ENCODE measurements around the gene MAP3K4. TPM values are rescaled to one million over a fixed set of nuclear protein-coding genes. Genes with fewer than 3 reads are reported as not detected.

MAP3K4 gene
- total RNA-seq, 4 donors from 2014 or later, result 22.5 to 38.0 (median 27.4) TPM

DNA sequence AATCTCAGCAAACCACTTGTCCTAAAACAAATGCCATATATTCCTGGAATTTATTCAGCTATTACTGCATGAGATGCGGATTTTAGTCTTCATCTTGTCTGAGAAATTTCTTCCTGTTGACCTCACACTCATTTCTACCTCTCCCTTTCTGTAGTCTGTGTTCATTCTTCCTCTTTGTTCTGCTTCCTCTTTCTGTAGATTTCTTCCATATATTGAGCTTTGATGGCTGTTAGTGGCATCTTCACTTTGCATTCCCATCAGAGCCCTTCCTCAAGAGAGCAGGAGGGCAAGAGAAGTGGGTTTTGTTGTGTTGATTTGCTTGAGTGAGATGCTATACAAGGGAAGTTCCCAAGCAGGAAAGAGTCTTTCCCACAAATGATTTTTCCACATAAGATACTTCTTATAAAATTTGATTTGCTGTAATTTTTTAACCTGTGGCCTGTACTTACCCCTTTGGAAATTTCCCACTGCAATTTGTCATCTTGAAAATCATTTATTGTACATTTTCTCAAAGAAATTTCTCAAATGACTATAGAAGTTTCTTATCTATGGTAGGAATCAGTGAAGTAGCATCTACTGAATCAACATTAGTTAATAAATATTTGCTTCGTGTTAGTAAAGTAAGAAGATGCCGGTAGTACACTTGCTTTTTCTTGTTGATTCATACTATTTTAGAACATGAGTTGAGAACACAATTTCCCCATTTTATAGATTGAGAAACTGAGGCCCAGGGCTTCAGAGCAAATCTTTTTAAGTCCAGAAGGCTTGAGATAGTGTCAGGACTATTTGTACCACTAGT, 43.8 kb downstream of the MAP3K4 start:
- H3K4me3 ChIP-seq, result no peak overlapping the region
- peaks cover 0 to 53% (median 0%) of the 10 kb centered on the region in 3 donors for H3K36me3 ChIP-seq
- peaks cover 0 to 68% (median 11%) of the 10 kb centered on the region in 3 donors for H3K4me1 ChIP-seq
- H3K27me3 ChIP-seq, result no peaks in the 10 kb centered on the region
- TF ChIP-seq POLR2A (IDR thresholded peaks at IDR 0.05), result no peak
- TF ChIP-seq, protein P1, sequence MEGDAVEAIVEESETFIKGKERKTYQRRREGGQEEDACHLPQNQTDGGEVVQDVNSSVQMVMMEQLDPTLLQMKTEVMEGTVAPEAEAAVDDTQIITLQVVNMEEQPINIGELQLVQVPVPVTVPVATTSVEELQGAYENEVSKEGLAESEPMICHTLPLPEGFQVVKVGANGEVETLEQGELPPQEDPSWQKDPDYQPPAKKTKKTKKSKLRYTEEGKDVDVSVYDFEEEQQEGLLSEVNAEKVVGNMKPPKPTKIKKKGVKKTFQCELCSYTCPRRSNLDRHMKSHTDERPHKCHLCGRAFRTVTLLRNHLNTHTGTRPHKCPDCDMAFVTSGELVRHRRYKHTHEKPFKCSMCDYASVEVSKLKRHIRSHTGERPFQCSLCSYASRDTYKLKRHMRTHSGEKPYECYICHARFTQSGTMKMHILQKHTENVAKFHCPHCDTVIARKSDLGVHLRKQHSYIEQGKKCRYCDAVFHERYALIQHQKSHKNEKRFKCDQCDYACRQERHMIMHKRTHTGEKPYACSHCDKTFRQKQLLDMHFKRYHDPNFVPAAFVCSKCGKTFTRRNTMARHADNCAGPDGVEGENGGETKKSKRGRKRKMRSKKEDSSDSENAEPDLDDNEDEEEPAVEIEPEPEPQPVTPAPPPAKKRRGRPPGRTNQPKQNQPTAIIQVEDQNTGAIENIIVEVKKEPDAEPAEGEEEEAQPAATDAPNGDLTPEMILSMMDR (IDR thresholded peaks at IDR 0.05), result no peak
- DNase-seq, result no peak
- H3K27ac ChIP-seq, result no peak overlapping the region
- intact Hi-C loops (cut with DNase I), result no loop called here
- H3K9me3 ChIP-seq, result no peaks in the 10 kb centered on the region
- 80 to 91% methylated on average over 3 of the region's 3 CpGs for WGBS, 2 donors

DNA sequence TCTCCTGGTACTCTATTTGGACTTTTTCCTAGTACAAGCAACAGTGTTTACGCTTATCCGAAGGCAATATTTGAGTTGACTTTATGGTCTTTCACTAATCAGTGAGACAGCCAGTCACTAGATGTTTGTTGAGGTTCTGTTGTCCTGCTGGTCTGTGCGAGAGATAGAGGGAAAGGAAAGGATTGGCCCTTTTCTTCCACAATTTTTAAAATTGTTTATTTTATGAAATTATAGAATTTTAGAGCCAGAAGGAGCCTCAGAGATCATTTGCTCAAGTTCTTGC, 44.4 kb downstream of the MAP3K4 start:
- no peaks in the 10 kb centered on the region for H3K27me3 ChIP-seq
- TF ChIP-seq, protein P1 (IDR thresholded peaks at IDR 0.05), result no peak
- TF ChIP-seq POLR2A (IDR thresholded peaks at IDR 0.05), result no peak
- 91 to 94% methylated on average over 3 of the region's 3 CpGs for WGBS, 2 donors
- peaks cover 0 to 62% (median 11%) of the 10 kb centered on the region in 3 donors for H3K4me1 ChIP-seq
- no peak overlapping the region for H3K4me3 ChIP-seq
- no peaks in the 10 kb centered on the region for H3K9me3 ChIP-seq
- H3K27ac ChIP-seq, result no peak overlapping the region
- peaks cover 0 to 59% (median 0%) of the 10 kb centered on the region in 3 donors for H3K36me3 ChIP-seq
- no peak for DNase-seq
- intact Hi-C loops (cut with DNase I), result no loop called here

DNA sequence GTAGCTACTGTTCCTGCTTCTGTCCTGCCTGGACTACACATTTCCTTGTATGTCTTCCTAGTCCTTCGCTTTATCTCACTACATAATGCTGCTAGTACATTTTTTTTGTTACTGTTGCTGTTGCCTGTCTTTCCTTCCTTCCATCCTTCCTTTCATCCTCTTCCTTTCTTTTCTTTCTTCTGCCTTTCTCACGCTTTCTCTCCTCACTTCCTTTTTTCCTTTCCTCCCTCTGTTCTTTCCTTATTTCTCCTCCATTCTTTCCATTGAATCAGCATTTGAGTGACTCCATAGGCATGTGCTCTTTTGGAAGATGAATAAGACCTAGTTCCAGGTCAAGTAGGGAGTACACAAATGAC, 46.3 kb downstream of the MAP3K4 start:
- Histone ChIP-seq H3K27ac (peak overlapping the region in 3 of 4 donors; percentile 11 to 77 (median 52)), H3K27me3 (no peaks in the 10 kb centered on the region), H3K4me3 (no peak overlapping the region), H3K9me3 (no peaks in the 10 kb centered on the region), H3K36me3 (peaks cover 0 to 78% (median 0%) of the 10 kb centered on the region in 3 donors), H3K4me1 (peaks cover 0 to 43% (median 11%) of the 10 kb centered on the region in 3 donors)
- no peak for DNase-seq
- WGBS, 2 donors, result 90 to 97% methylated on average over 2 of the region's 2 CpGs
- TF ChIP-seq POLR2A (IDR thresholded peaks at IDR 0.05), result no peak
- TF ChIP-seq, protein P1 (IDR thresholded peaks at IDR 0.05), result no peak
- intact Hi-C loops (cut with DNase I), result no loop called here

DNA sequence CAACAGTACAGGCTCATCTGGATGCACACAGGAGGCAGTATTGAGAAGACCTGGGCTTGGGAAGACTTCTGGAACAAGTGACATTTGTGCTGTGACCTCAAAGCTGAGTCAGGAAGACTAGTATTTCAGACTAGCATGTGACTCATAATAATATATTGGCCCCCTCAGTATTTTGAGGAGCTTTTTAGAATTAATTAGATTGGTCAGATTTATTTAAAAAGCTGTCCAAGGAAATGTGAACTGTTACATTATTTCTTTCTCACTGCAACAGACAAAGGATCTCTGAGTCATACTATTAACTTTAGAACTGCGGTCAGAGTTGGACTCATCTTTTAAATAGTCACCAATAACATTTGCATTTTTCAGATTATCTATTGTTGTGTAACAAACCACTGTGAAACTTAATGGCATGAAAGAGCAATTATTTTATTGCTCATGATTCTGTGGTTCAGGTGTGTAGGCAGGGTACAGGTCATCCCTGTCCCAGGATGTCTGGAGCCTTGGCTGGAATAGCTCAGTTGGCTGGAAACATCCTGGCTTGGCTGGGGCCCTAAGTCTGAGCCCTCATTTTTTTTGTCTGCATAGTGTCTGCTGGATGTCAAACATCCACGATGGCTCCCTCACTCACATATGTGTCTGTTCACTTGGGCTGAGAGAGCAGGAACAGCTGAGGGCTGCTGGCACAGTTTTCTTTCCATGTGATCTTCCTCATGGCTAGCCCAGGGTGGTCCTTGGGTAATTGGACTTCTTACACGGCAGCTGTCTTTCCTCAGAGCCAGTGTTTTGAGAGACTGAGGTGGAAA, 46.9 kb downstream of the MAP3K4 start:
- H3K4me3 ChIP-seq, result no peak overlapping the region
- H3K27ac ChIP-seq, result peak overlapping the region; percentile 48 to 77 (median 62)
- no peak for TF ChIP-seq POLR2A (IDR thresholded peaks at IDR 0.05)
- TF ChIP-seq, protein P1 (IDR thresholded peaks at IDR 0.05), result no peak
- no peak for DNase-seq
- H3K27me3 ChIP-seq, result no peaks in the 10 kb centered on the region
- whole genome bisulfite sequencing, 2 donors, result 38 to 51% methylated on average over 3 of the region's 3 CpGs
- H3K36me3 ChIP-seq, result peaks cover 0 to 84% (median 0%) of the 10 kb centered on the region in 3 donors
- H3K4me1 ChIP-seq, result peaks cover 0 to 37% (median 11%) of the 10 kb centered on the region in 3 donors
- intact Hi-C loops (cut with DNase I), result no loop called here
- no peaks in the 10 kb centered on the region for H3K9me3 ChIP-seq

DNA sequence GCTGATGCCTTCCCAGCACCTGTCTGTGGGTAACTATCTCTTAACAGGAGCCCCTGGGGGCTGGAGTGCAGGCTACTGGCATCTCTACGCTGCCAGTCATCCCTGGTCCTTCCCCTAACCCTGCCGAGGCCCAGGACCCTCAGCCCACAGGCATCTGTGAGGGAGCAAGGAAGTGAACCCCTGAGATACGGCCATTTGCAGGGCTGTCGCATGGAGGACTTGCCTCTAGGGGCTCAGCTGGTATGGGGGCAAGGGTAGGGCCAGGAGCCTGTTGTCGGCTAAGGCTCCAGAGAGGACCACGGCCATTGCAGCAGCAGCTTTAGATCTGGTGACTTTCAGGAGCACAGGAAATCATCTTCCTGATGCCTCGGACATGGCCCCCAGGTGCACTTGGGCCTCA, 49.7 kb downstream of the MAP3K4 start:
- TF ChIP-seq POLR2A (IDR thresholded peaks at IDR 0.05), result no peak
- TF ChIP-seq, protein P1 (IDR thresholded peaks at IDR 0.05), result no peak
- no peaks in the 10 kb centered on the region for H3K27me3 ChIP-seq
- H3K9me3 ChIP-seq, result no peaks in the 10 kb centered on the region
- WGBS, 2 donors, result 67% methylated on average over 1 of the region's 7 CpGs; no CpG with 5 or more reads in 1 of the 2 donors
- intact Hi-C loops (cut with DNase I), result no loop called here
- H3K4me1 ChIP-seq, result peaks cover 0 to 21% (median 11%) of the 10 kb centered on the region in 3 donors
- H3K4me3 ChIP-seq, result no peak overlapping the region
- H3K27ac ChIP-seq, result no peak overlapping the region
- no peak for DNase-seq
- H3K36me3 ChIP-seq, result peaks cover 0 to 82% (median 0%) of the 10 kb centered on the region in 3 donors

Measured in esophagus squamous epithelium (tissue), 5 donors.